NT2/D1 (cell line): ENCODE results near the gene INA.
"Not testable (repeated sequence)": the region's sequence is repeated elsewhere in the genome, so short reads cannot be mapped to it uniquely, and the experiment has no call there.

Experiments
- DNase-seq: peaks from one replicate; pipeline ENCODE4 v3.0.0-alpha.2; 2011; ENCODE audit warnings: low read depth, low spot score
- H3K27me3 ChIP-seq: 2 replicates; pipeline ENCODE4 v1.6.0; 2011; ENCODE audit warnings: mild to moderate bottlenecking; ENCODE audit not compliant: insufficient read length, insufficient read depth
- H3K36me3 ChIP-seq: 2 replicates; pipeline ENCODE4 v1.6.1; 2011; ENCODE audit warnings: mild to moderate bottlenecking, low read length, mixed read lengths; ENCODE audit not compliant: insufficient read depth, insufficient read length
- H3K4me1 ChIP-seq: 2 replicates; pipeline ENCODE4 v1.5.1; 2011; ENCODE audit not compliant: insufficient read depth, insufficient read length
- H3K4me3 ChIP-seq: 2 replicates; pipeline ENCODE4 v1.5.1; 2011; ENCODE audit warnings: low read depth; ENCODE audit not compliant: insufficient read length
- H3K9ac ChIP-seq: 2 replicates; pipeline ENCODE4 v1.6.0; 2011; ENCODE audit warnings: low read depth; ENCODE audit not compliant: insufficient read length
- H3K9me3 ChIP-seq: 2 replicates; pipeline ENCODE4 v1.5.1; 2011; ENCODE audit warnings: mild to moderate bottlenecking, low read length; ENCODE audit not compliant: insufficient read depth
- SUZ12 ChIP-seq: IDR thresholded peaks from 2 replicates; pipeline ENCODE4 v1.6.1; 2011; ENCODE audit not compliant: insufficient read length, insufficient read depth; ENCODE audit errors: extremely low read depth
- YY1 ChIP-seq: IDR thresholded peaks from 2 replicates; pipeline ENCODE4 v1.6.1; 2011; ENCODE audit not compliant: insufficient read length, insufficient read depth
- ZNF274 ChIP-seq: IDR thresholded peaks from 2 replicates; pipeline ENCODE4 v1.6.1; 2011; ENCODE audit warnings: mild to moderate bottlenecking, low read depth, low read length

Gene INA

GRCh38 chr10:103241262-103242011, 35.5 kb upstream of the INA start:
- no peak for DNase-seq
- no peak overlapping the region for H3K4me3 ChIP-seq
- no peaks in the 10 kb centered on the region for H3K36me3 ChIP-seq
- peak overlapping the region; percentile 21 for H3K9ac ChIP-seq
- TF ChIP-seq SUZ12, result no peak
- TF ChIP-seq ZNF274, result no peak
- TF ChIP-seq YY1, result no peak
- no peaks in the 10 kb centered on the region for H3K27me3 ChIP-seq
- no peaks in the 10 kb centered on the region for H3K9me3 ChIP-seq
- peaks cover 2% of the 10 kb centered on the region for H3K4me1 ChIP-seq

GRCh38 chr10:103244666-103245271, 32.2 kb upstream of the INA start:
- Histone ChIP-seq H3K4me3 (no peak overlapping the region), H3K9ac (no peak overlapping the region), H3K4me1 (peaks cover 2% of the 10 kb centered on the region), H3K36me3 (no peaks in the 10 kb centered on the region), H3K9me3 (no peaks in the 10 kb centered on the region), H3K27me3 (no peaks in the 10 kb centered on the region)
- TF ChIP-seq SUZ12 (no peak), ZNF274 (no peak), YY1 (no peak)
- DNase-seq, result peak; percentile 75

GRCh38 chr10:103245587-103245986, 31.4 kb upstream of the INA start, which contains the start of gene RPEL1:
Gene RPEL1, plus strand, starts transcription at chr10:103245887. Its CDS starts 110 bp downstream, at chr10:103245997.
- not testable (repeated sequence) for H3K9me3 ChIP-seq, H3K4me1 ChIP-seq, H3K9ac ChIP-seq, DNase-seq, H3K27me3 ChIP-seq, H3K36me3 ChIP-seq, H3K4me3 ChIP-seq

- Histone ChIP-seq H3K9ac (no peak overlapping the region), H3K9me3 (no peaks in the 10 kb centered on the region), H3K36me3 (no peaks in the 10 kb centered on the region), H3K4me1 (no peaks in the 10 kb centered on the region), H3K27me3 (no peaks in the 10 kb centered on the region), H3K4me3 (no peak overlapping the region)
- no peak for DNase-seq
- TF ChIP-seq SUZ12, result no peak
- no peak for TF ChIP-seq ZNF274
- no peak for TF ChIP-seq YY1
Measured at GRCh38 chr10:103246324-103246723, 30.6 kb upstream of the INA start.

- H3K9me3 ChIP-seq, result no peaks in the 10 kb centered on the region
- TF ChIP-seq YY1, result no peak
- TF ChIP-seq SUZ12, result no peak
- TF ChIP-seq ZNF274, result no peak
- H3K9ac ChIP-seq, result no peak overlapping the region
- H3K4me1 ChIP-seq, result no peaks in the 10 kb centered on the region
- no peaks in the 10 kb centered on the region for H3K27me3 ChIP-seq
- H3K36me3 ChIP-seq, result no peaks in the 10 kb centered on the region
- no peak overlapping the region for H3K4me3 ChIP-seq
- no peak for DNase-seq
Measured at GRCh38 chr10:103254113-103254512, 22.8 kb upstream of the INA start.

GRCh38 chr10:103254538-103255325, 22.2 kb upstream of the INA start:
- Histone ChIP-seq H3K4me3 (no peak overlapping the region), H3K9ac (no peak overlapping the region), H3K36me3 (no peaks in the 10 kb centered on the region), H3K4me1 (no peaks in the 10 kb centered on the region), H3K27me3 (no peaks in the 10 kb centered on the region), H3K9me3 (peaks cover 2% of the 10 kb centered on the region; the same call in 1 of the 2 replicates)
- no peak for TF ChIP-seq SUZ12
- TF ChIP-seq ZNF274, result no peak
- TF ChIP-seq YY1, result no peak
- no peak for DNase-seq

GRCh38 chr10:103256613-103257012, 20.3 kb upstream of the INA start:
- Histone ChIP-seq H3K27me3 (no peaks in the 10 kb centered on the region), H3K4me3 (no peak overlapping the region), H3K9me3 (peaks cover 7% of the 10 kb centered on the region; the same call in 1 of the 2 replicates), H3K9ac (no peak overlapping the region), H3K4me1 (no peaks in the 10 kb centered on the region), H3K36me3 (no peaks in the 10 kb centered on the region)
- TF ChIP-seq ZNF274 (no peak), YY1 (no peak), SUZ12 (no peak)
- DNase-seq, result no peak
